DND-41 (cell line): ENCODE results near the gene TMIE.

Experiments used
- ATAC-seq: fragments of 200-7000 bp; cut with Tn5 transposase; 3 replicates; pipeline ENCODE4 v1.9.1; 2021; ENCODE audit warnings: low read depth; ENCODE audit not compliant: insufficient read depth
- DNase-seq: peaks from one replicate; pipeline ENCODE4 v3.0.0-alpha.2; 2020
- H2AFZ ChIP-seq: 2 replicates; pipeline ENCODE4 v1.6.0; 2012; ENCODE audit warnings: low read depth, low read length
- H3K27ac ChIP-seq: 2 replicates; pipeline ENCODE4 v1.5.1; 2012; ENCODE audit warnings: low read length, inconsistent platforms
- H3K27me3 ChIP-seq: fragments of 200-600 bp; sonication (generic); 2 replicates; pipeline ENCODE4 v1.6.0; 2012; ENCODE audit warnings: low read length, mild to moderate bottlenecking, inconsistent platforms; ENCODE audit not compliant: insufficient read depth, poor library complexity
- H3K36me3 ChIP-seq: 2 replicates; pipeline ENCODE4 v1.5.1; 2012; ENCODE audit warnings: low read length, inconsistent platforms; ENCODE audit not compliant: insufficient read depth
- H3K4me1 ChIP-seq: 2 replicates; pipeline ENCODE4 v1.5.1; 2012; ENCODE audit warnings: mild to moderate bottlenecking, low read length; ENCODE audit not compliant: insufficient read depth
- H3K4me2 ChIP-seq: 2 replicates; pipeline ENCODE4 v1.6.0; 2012; ENCODE audit warnings: mild to moderate bottlenecking, moderate library complexity, low read length, inconsistent platforms; ENCODE audit not compliant: insufficient read depth
- H3K4me3 ChIP-seq, 2 experiments: fragments of 200-600 bp in 1 of 2; shearing (Covaris generic) in 1 of 2; 2 replicates each; pipeline ENCODE4 v1.5.1; 2012 to 2016; ENCODE audit warnings: inconsistent platforms in 2 of 2, low read length in 2 of 2, mild to moderate bottlenecking in 2 of 2, low read depth in 1 of 2, moderate library complexity in 1 of 2
- H3K79me2 ChIP-seq: 2 replicates; pipeline ENCODE4 v1.6.0; 2012; ENCODE audit warnings: low read length, inconsistent platforms; ENCODE audit not compliant: insufficient read depth
- H3K9ac ChIP-seq: 2 replicates; pipeline ENCODE4 v1.6.0; 2012; ENCODE audit warnings: low read depth, mild to moderate bottlenecking, inconsistent platforms, low read length, moderate library complexity
- H3K9me3 ChIP-seq: 2 replicates; pipeline ENCODE4 v1.5.1; 2012; ENCODE audit warnings: low read length, moderate library complexity, mild to moderate bottlenecking, inconsistent platforms; ENCODE audit not compliant: insufficient read depth, severe bottlenecking
- H4K20me1 ChIP-seq: 2 replicates; pipeline ENCODE4 v1.6.0; 2012; ENCODE audit warnings: low read length; ENCODE audit not compliant: insufficient read depth
- EZH2 ChIP-seq: IDR thresholded peaks from 3 replicates; pipeline ENCODE4 v1.6.1; 2012; ENCODE audit warnings: borderline replicate concordance, low read depth, mild to moderate bottlenecking, moderate library complexity, low read length, inconsistent platforms; ENCODE audit not compliant: severe bottlenecking
- TF ChIP-seq, protein P1 (sequence below): IDR thresholded peaks from 2 replicates; pipeline ENCODE4 v1.5.1; 2012; ENCODE audit warnings: borderline replicate concordance, low read length, moderate library complexity, mild to moderate bottlenecking; ENCODE audit not compliant: poor library complexity, severe bottlenecking; ENCODE audit errors: extremely low read depth

TMIE gene

DNA sequence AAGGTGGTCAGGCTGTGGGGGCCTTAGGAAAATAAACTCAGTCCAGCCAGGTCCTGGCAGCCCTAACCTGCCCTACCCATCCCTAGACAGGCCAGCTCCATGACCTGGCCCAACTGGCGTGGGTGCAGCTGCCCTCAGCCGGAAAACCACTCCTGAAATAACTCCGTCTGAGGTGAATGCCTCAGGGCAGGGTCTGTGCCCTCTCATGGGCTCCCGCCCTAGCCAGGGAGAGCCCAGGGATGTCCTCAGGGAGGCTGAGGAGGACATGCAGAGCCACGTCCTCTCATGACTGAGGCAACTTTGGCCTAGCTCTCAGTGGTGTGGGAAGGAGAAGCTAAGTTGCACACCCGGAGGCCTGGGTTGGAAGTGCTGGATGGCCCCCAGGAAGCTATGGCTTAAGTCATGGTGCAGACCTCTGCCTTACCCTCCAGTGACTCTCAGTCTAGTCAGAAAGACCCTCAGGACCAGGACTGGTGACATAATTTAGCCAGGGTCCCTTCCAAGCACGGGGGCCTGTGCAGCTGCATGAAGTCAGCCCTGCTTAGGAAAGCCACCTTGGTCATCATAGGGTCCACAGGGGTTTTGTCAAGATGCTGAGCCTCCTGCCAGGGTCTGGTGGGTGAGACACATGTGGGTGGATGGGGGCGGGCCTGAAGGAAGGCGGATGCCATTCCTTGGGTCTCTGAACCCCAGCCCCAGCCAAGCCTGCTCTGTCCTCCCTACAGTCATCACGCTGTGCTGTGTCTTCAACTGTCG lies 7.4 kb downstream of the TMIE start:
- H3K79me2 ChIP-seq, result no peaks in the 10 kb centered on the region
- H3K9ac ChIP-seq, result no peak overlapping the region
- no peaks in the 10 kb centered on the region for H3K4me1 ChIP-seq
- no peak overlapping the region for H3K4me3 ChIP-seq
- no peak overlapping the region for H3K4me2 ChIP-seq
- no peaks in the 10 kb centered on the region for H3K27me3 ChIP-seq
- H2AFZ ChIP-seq, result no peak overlapping the region
- H3K9me3 ChIP-seq, result no peaks in the 10 kb centered on the region
- H3K36me3 ChIP-seq, result no peaks in the 10 kb centered on the region
- DNase-seq (no peak), ATAC-seq (no peak)
- no peaks in the 10 kb centered on the region for H4K20me1 ChIP-seq
- TF ChIP-seq EZH2, result no peak
- TF ChIP-seq, protein P1, sequence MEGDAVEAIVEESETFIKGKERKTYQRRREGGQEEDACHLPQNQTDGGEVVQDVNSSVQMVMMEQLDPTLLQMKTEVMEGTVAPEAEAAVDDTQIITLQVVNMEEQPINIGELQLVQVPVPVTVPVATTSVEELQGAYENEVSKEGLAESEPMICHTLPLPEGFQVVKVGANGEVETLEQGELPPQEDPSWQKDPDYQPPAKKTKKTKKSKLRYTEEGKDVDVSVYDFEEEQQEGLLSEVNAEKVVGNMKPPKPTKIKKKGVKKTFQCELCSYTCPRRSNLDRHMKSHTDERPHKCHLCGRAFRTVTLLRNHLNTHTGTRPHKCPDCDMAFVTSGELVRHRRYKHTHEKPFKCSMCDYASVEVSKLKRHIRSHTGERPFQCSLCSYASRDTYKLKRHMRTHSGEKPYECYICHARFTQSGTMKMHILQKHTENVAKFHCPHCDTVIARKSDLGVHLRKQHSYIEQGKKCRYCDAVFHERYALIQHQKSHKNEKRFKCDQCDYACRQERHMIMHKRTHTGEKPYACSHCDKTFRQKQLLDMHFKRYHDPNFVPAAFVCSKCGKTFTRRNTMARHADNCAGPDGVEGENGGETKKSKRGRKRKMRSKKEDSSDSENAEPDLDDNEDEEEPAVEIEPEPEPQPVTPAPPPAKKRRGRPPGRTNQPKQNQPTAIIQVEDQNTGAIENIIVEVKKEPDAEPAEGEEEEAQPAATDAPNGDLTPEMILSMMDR, result no peak
- no peak overlapping the region for H3K27ac ChIP-seq

DNA sequence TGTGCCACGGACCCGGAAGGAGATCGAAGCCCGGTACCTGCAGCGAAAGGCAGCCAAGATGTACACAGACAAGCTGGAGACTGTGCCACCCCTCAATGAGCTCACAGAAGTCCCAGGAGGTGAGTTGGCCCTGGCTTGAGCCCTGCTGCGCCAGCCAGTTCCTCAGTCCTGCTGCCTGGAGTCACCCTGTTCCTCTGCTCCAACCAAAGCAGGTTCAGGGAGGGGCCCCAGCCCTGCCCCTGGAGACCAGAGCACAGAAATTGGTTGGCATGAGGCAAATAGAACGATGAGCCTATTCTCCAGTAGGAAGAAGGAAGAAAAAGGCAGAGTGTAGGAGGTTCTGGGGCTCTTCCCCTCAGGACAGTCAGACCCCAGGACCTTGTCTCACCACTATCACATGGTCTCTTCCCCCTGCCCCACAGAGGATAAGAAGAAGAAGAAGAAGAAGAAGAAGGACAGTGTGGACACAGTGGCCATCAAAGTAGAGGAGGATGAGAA lies 8.0 kb downstream of the TMIE start:
- Histone ChIP-seq H3K9ac (no peak overlapping the region), H3K27me3 (no peaks in the 10 kb centered on the region), H3K27ac (no peak overlapping the region), H3K4me1 (no peaks in the 10 kb centered on the region), H2AFZ (no peak overlapping the region), H3K4me3 (no peak overlapping the region), H4K20me1 (no peaks in the 10 kb centered on the region), H3K9me3 (no peaks in the 10 kb centered on the region), H3K4me2 (no peak overlapping the region), H3K36me3 (no peaks in the 10 kb centered on the region), H3K79me2 (no peaks in the 10 kb centered on the region)
- TF ChIP-seq, protein P1, result no peak
- no peak for TF ChIP-seq EZH2
- DNase-seq, result no peak
- ATAC-seq, result no peak

DNA sequence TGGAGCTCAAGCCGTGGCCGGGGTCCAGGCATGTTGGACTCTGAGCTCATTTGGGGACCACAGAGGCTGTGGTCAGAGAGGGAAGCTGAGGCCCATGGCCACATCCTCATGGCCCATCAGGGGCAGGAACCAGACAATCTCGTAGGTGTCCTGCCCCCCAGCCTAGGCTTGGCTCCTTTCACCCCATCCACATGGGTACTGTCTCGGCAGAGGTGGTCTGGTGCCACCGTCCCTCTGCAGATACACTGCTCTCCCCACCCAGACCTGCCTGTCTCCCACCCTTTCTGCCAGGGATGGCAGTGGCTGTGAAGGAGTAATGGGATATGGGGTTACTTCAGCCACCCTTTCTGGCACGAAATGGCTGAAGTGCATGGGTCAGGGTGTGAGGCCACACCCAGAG lies 8.5 kb downstream of the TMIE start:
- DNase-seq (no peak), ATAC-seq (no peak)
- H4K20me1 ChIP-seq, result no peaks in the 10 kb centered on the region
- H3K27me3 ChIP-seq, result no peaks in the 10 kb centered on the region
- no peak overlapping the region for H3K4me3 ChIP-seq
- H3K4me1 ChIP-seq, result no peaks in the 10 kb centered on the region
- no peak overlapping the region for H3K9ac ChIP-seq
- no peak overlapping the region for H2AFZ ChIP-seq
- TF ChIP-seq EZH2, result no peak
- TF ChIP-seq, protein P1, result no peak
- no peaks in the 10 kb centered on the region for H3K9me3 ChIP-seq
- H3K79me2 ChIP-seq, result no peaks in the 10 kb centered on the region
- no peaks in the 10 kb centered on the region for H3K36me3 ChIP-seq
- no peak overlapping the region for H3K27ac ChIP-seq
- H3K4me2 ChIP-seq, result no peak overlapping the region
